Measurements from ENCODE around the gene FARP1.

DNA sequence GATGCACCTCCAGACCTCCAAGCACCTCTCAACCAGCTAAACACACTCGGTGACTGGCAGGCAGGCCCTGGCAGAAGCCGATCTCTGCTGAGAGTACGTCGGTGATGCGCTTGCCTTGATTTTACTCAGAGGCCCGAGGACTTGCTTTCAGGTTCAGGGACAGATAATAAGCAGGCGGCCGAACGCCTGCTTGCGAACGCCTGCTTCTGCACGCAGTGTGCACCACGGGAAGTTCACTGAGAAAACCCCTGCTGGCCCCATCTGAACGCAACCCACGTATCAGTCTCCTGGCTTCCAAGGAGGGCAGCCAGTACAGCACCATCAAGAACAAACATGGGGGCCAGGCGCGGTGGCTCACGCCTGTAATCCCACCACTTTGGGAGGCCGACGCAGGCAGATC lies 326.0 kb downstream of the FARP1 start:
- TF ChIP-seq, protein P1, sequence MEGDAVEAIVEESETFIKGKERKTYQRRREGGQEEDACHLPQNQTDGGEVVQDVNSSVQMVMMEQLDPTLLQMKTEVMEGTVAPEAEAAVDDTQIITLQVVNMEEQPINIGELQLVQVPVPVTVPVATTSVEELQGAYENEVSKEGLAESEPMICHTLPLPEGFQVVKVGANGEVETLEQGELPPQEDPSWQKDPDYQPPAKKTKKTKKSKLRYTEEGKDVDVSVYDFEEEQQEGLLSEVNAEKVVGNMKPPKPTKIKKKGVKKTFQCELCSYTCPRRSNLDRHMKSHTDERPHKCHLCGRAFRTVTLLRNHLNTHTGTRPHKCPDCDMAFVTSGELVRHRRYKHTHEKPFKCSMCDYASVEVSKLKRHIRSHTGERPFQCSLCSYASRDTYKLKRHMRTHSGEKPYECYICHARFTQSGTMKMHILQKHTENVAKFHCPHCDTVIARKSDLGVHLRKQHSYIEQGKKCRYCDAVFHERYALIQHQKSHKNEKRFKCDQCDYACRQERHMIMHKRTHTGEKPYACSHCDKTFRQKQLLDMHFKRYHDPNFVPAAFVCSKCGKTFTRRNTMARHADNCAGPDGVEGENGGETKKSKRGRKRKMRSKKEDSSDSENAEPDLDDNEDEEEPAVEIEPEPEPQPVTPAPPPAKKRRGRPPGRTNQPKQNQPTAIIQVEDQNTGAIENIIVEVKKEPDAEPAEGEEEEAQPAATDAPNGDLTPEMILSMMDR (IDR thresholded peaks at IDR 0.05): no peak
- TF ChIP-seq POLR2A (IDR thresholded peaks at IDR 0.05): no peak
